ENCODE measurements around the gene ATL3. TPM values are rescaled to one million over a fixed set of nuclear protein-coding genes. Genes with fewer than 3 reads are reported as not detected.
A peak's percentile ranks its signal among the peaks of the same experiment; 100 is the strongest.

The ATL3 gene, protein sequence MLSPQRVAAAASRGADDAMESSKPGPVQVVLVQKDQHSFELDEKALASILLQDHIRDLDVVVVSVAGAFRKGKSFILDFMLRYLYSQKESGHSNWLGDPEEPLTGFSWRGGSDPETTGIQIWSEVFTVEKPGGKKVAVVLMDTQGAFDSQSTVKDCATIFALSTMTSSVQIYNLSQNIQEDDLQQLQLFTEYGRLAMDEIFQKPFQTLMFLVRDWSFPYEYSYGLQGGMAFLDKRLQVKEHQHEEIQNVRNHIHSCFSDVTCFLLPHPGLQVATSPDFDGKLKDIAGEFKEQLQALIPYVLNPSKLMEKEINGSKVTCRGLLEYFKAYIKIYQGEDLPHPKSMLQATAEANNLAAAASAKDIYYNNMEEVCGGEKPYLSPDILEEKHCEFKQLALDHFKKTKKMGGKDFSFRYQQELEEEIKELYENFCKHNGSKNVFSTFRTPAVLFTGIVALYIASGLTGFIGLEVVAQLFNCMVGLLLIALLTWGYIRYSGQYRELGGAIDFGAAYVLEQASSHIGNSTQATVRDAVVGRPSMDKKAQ
- 10 to 100 TPM; 10.2 to 16.5 (median 12.4) TPM for total RNA-seq

DNA sequence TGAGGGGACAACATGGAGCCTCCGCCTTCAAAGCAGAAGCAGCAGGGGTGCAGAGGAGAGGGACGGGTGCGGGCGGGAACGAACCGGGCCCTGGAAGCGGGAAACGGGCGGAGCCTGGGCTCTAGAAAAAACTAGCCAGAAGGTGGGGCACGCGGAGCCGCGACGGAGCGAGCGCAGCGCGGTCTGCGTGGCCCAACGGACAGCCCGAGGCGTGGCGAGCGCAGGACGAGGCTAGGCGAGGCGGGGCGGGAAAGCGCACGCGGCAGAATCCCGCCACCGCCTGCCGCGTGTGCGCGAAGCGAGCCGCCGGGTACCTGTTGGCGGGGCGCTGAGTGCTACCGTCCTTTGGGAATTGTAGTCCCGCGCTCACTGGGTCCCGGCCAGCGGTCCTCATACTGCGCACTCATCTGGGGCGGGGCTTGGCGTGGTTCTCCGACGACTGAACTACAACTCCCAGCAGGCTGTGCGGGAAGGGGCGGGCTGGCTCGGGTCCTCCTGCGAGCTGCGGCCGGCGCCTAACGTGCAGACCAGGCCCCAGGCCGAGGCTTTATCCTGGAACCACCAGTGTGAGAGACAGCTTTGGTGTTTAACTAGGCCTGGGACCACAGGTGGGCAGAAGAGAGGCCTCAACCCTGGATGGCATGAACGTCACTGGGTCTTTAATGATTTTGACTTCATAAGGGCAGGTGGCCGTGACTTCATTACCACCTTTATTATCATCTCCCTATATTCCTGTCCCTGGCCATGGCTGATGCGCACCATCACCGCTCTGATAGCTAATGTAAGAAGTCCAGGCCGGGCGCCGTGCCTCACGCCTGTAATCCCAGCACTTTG is at the start of gene ATL3:
Gene ATL3 (minus strand): TSS at position 55 of the 834 bp plus-strand sequence. CDS start 41 bp downstream, at position 14.
- intact Hi-C loops (cut with DNase I; ENCODE audit: low total_unique reads), result loop anchor here (1.0 to 10.0 kb wide), 5 partner anchors 10 to 513 kb away; partner anchors contain the start of genes RTN3 and STIP1
- H3K36me3 ChIP-seq, result no peaks in the 10 kb centered on the region

DNA sequence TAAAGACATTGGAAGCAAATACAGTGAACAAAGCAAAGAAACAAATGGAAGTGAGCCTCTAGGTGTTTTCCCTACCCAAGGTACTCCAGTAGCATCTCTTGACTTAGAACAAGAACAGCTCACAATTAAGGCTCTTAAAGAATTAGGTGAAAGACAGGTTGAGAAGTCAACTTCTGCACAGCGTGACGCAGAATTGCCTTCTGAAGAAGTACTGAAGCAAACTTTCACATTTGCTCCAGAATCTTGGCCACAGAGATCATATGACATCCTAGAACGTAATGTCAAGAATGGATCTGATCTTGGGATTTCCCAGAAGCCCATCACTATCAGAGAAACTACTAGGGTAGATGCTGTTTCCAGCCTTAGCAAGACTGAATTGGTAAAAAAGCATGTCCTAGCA is 49.4 kb upstream of the ATL3 start:
- no peaks in the 10 kb centered on the region for H3K4me1 ChIP-seq
- intact Hi-C loops (cut with DNase I; ENCODE audit: low total_unique reads) (no loop called here), in situ Hi-C loops (cut with MboI; ENCODE audit: low sequenced_read_pairs in 4 of 4) (no loop called here)
- no peaks in the 10 kb centered on the region for H3K36me3 ChIP-seq
- H3K27me3 ChIP-seq, result no peaks in the 10 kb centered on the region
- H3K9me3 ChIP-seq, result no peaks in the 10 kb centered on the region
- no peak for DNase-seq
- no peak for ATAC-seq
- no peak overlapping the region for H3K27ac ChIP-seq
- TF ChIP-seq, protein P1, sequence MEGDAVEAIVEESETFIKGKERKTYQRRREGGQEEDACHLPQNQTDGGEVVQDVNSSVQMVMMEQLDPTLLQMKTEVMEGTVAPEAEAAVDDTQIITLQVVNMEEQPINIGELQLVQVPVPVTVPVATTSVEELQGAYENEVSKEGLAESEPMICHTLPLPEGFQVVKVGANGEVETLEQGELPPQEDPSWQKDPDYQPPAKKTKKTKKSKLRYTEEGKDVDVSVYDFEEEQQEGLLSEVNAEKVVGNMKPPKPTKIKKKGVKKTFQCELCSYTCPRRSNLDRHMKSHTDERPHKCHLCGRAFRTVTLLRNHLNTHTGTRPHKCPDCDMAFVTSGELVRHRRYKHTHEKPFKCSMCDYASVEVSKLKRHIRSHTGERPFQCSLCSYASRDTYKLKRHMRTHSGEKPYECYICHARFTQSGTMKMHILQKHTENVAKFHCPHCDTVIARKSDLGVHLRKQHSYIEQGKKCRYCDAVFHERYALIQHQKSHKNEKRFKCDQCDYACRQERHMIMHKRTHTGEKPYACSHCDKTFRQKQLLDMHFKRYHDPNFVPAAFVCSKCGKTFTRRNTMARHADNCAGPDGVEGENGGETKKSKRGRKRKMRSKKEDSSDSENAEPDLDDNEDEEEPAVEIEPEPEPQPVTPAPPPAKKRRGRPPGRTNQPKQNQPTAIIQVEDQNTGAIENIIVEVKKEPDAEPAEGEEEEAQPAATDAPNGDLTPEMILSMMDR (IDR thresholded peaks at IDR 0.05 in 4 of 5, conservative IDR thresholded peaks at IDR 0.05 in 1 of 5), result no peak
- no peak for TF ChIP-seq POLR2A (IDR thresholded peaks at IDR 0.05)
- no peak overlapping the region for H3K4me3 ChIP-seq

More for the DNA sequence above, at the start of gene ATL3:
- Histone ChIP-seq H3K9me3 (no peaks in the 10 kb centered on the region), H3K27ac (peak within 1 kb of the TSS; percentile 96 to 98 (median 97)), H3K4me1 (peaks cover 46 to 48% of the 10 kb centered on the region in 2 donors), H3K27me3 (no peaks in the 10 kb centered on the region), H3K4me3 (peak within 1 kb of the TSS; percentile 78 to 92 (median 85))
- peak; percentile 97 to 98 for DNase-seq
- in situ Hi-C loops (cut with MboI; ENCODE audit: low sequenced_read_pairs in 4 of 4), result loop anchor here in 1 of 4 donors (10.0 kb wide), 1 partner anchor 63 kb away; no protein-coding TSS in a partner anchor
- peak; percentile 88 to 91 for ATAC-seq
- TF ChIP-seq POLR2A (IDR thresholded peaks at IDR 0.05), result peak; percentile 75
- TF ChIP-seq, protein P1 (IDR thresholded peaks at IDR 0.05 in 4 of 5, conservative IDR thresholded peaks at IDR 0.05 in 1 of 5), result peak in 2 of 5 experiments; percentile 12 to 23

DNA sequence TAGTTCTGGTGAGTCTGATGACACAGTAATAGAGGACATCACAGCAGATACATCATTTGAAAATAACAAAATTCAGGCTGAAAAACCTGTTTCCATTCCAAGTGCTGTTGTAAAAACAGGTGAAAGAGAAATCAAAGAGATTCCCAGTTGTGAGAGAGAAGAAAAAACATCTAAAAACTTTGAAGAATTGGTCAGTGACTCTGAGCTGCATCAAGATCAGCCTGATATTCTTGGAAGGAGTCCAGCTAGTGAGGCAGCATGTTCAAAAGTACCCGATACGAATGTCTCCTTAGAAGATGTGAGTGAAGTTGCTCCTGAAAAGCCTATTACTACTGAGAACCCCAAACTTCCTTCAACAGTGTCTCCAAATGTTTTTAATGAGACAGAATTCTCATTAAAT is 48.8 kb upstream of the ATL3 start:
- DNase-seq, result no peak
- no peaks in the 10 kb centered on the region for H3K36me3 ChIP-seq
- no peaks in the 10 kb centered on the region for H3K27me3 ChIP-seq
- no peaks in the 10 kb centered on the region for H3K4me1 ChIP-seq
- no peaks in the 10 kb centered on the region for H3K9me3 ChIP-seq
- ATAC-seq, result no peak
- TF ChIP-seq POLR2A (IDR thresholded peaks at IDR 0.05), result no peak
- TF ChIP-seq, protein P1 (IDR thresholded peaks at IDR 0.05 in 4 of 5, conservative IDR thresholded peaks at IDR 0.05 in 1 of 5), result no peak
- no peak overlapping the region for H3K27ac ChIP-seq
- in situ Hi-C loops (cut with MboI; ENCODE audit: low sequenced_read_pairs in 4 of 4), result no loop called here
- H3K4me3 ChIP-seq, result no peak overlapping the region
- intact Hi-C loops (cut with DNase I; ENCODE audit: low total_unique reads), result no loop called here

DNA sequence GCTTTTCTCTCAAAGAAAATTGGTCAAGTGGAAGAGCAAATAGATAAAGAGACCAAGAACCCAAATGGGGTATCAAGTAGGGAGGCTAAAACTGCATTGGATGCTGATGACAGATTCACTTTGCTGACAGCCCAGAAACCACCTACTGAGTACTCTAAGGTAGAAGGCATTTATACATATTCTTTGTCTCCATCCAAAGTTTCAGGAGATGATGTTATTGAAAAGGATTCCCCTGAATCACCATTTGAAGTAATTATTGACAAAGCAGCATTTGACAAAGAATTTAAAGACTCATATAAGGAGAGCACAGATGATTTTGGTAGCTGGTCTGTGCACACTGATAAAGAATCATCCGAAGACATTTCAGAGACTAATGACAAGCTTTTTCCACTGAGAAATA is 47.8 kb upstream of the ATL3 start:
- in situ Hi-C loops (cut with MboI; ENCODE audit: low sequenced_read_pairs in 4 of 4), result no loop called here
- intact Hi-C loops (cut with DNase I; ENCODE audit: low total_unique reads), result no loop called here
- no peaks in the 10 kb centered on the region for H3K27me3 ChIP-seq

More for the DNA sequence above, 47.8 kb upstream of the ATL3 start:
- Histone ChIP-seq H3K9me3 (no peaks in the 10 kb centered on the region), H3K4me1 (no peaks in the 10 kb centered on the region), H3K4me3 (no peak overlapping the region), H3K27ac (no peak overlapping the region), H3K36me3 (no peaks in the 10 kb centered on the region)
- DNase-seq (no peak), ATAC-seq (no peak)
- TF ChIP-seq, protein P1 (IDR thresholded peaks at IDR 0.05 in 4 of 5, conservative IDR thresholded peaks at IDR 0.05 in 1 of 5), result no peak
- TF ChIP-seq POLR2A (IDR thresholded peaks at IDR 0.05), result no peak

Measured in gastrocnemius medialis (tissue), 4 donors.